ENCODE measurements around the gene TNNT3.

The TNNT3 gene

DNA sequence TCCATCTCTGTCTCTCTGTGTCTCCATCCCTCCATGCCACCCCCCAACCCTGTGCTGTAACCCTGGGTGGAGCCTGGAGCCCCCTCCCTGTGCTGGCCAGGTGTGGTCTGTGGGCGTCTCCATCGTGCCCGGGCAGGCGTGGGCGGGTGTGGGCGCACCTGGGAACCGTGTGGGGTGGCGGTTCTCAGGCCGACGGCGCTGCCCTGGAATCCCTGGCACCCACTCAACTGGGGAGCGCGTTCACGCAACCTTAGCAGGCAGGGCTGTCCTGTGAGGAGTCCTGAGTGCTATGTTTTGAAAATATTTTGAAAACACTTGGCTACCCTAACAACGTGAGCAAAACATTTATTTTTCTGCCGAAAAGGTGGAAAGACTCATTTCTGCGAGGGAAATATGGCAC lies 4.7 kb downstream of the TNNT3 start:
- DNase-seq, result no peak

DNA sequence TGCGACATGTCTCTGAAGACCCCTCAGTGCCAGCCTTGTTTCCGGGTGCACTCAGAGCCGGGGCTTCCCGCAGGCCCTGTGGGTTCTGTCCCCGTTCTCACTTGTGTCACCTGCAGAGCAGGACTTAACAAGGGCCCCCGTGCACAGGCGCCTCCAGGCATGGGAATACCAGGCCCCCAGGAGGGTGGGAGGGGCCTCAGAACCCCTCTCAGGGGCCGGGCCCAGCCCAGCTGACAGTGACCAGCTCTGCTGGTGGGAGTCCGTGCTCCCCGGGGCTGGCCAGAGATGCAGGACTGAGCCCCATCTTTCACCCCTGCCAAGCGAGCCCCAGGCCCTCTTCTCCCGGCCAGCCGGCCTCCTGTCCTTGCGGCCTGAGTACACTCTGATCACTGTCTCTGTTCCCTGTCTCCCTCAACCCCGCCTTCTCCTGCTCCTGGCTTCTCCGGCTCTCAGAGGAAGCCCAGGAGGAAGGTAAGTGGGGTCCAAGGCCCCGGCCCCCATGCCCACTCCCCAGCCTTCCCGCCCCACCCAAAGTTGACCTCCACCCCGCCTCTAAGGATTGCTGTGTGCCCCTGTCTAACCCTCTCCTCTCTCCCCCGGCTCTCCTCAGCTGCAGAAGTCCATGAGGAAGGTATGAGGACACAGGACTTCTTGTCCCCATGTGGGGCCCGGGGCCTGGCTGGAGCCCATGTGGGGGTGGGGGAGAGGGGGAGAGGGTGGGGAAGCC lies 5.3 kb downstream of the TNNT3 start:
- no peak for DNase-seq

DNA sequence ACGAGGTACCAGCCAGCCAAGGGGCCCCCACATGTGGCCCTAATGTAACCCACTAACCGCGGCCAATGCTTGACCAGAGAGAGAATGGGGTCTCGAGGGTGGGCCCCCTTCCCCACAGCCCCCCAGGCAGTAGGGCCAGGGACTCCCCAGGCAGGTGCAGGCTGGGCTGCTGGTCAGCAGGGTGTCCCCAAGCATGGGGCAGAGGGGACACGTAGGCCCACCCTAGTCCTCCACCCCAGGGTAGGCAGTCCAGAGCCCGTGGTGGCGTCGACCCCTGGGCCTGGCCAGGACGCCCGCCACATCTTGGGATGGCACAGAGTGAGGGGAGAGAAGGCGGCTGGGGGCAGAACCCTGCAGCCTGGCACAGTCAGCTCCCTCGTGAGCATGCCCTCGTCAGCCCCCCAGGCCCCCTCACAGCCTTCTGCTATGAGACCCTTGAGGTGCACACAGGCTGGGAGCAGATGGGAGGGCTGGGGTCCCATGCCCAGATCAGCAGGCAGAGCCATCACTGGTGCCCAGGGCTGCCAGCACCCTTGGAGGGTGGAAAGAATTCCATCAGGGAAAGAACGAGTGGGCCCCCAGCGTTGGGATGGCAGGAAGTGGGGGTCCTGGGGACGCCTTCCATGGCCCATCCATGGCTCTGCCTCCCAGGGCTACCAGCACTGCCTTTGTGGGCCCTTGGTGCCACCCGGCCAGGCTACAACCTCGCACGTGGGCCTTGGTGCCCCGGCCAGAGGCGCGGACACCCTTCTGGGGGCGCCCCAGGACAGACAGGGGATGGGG lies 6.1 kb downstream of the TNNT3 start:
- no peak for DNase-seq

DNA sequence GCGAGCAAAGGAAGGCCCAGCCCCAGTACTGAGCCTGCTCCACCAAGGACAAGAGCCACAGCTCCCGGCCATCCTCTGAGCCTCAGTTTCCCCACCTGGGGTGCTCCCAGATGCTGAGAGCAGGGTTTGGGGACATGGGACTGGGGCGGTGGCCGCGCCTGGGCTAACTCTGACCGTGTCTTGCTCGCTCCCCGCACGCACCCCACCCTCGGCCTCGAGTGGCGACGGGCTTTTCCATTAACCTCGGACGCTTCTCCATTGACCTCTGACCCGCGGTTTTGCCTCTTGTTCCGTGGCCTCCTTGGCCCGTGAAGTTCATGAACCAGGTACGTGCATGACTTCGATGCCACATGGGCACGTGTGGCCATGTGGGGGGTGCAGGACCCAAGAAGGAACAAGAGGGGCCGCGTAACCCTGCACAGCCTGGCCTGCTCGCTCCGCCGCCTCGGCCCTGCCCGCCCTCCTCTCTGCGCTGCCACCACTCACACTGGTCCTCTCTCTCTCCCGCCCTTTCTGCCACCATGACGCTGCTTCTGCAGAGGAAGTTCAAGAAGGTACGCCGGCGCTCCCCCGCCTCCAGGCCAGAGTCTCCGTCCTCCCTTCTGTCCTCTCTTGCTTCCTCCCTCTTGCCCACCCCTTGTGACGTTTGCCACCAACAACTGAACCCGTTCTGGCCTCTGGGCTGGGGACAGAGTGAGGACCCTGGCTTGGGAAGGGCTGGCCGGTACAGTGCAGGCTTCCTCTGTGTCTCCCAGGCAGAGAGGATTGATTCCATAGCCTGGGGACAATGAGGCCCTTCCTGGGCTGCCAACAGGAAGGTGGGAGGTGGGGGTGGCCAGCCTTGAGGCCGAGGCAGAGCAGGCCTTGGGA lies 6.9 kb downstream of the TNNT3 start:
- DNase-seq, result no peak

DNA sequence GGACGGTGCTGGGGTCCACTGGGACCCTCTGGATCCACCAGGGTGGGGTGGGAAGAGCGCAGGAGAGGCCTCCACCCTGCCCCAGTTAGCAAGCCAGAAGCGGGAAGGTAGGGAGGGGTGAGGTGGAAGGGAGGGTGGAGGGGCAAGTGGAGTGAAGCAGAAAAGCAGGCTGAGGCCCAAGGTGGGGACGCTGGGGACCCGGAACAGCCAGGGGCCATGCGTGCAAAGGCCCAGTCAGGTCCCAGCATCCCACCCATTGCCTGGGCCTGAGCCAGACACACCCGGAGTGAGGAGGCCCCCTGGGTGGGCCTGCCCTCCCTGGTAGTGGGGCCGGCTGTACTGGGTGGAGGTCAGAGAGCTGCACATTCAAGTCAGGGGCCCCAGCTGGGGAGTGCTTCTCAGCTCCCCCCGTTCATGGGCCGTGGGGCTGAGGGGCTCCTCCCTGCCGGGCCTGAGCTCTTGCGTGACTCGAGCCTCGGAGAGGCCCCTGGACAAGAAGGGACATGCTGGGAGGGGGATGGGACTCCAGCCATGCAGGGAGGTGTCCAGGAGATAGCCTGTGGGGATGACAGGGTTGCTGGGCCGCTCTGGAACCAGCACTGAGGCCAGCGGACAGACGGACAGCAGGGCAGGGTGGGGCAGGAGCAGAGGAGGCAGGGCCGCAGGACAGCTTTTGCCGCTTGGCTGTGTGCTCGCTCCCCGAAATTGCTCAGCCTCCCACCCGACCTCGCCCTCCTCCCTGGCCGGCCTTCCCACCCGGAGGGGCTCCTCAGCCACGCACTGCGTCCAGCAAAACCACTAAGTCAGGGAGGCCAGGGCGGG lies 7.7 kb downstream of the TNNT3 start:
- no peak for DNase-seq

DNA sequence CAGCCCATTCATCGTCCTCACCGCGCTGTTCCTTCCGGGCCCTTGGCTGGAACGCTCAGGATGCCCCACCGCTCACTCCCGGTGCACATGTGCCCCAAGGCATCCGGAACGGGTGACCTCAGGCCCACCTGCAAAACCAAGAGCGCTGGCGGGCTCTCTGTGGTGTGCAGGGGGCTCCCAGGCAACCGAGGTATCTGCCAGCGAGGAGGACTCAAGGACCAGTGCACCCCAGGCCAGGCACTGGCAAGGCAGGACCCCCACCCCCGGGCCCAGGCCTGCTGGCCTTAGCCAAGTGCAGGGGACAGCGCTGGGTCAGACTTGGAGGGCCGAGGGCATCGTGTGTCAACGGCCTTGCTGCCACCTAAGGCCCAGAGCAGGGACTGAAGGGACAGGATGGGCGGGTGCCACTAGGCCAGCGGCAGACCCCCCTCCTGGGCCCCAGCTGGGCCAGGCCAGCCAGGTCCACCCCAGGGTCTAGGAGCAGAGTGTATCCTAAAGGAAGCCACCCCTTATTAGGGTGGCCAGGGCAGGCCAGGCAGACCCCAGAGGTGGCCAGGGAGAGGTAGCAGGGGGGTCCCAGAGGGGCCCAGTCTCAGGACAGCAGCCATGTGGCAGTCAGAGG lies 8.5 kb downstream of the TNNT3 start:
- no peak for DNase-seq

DNA sequence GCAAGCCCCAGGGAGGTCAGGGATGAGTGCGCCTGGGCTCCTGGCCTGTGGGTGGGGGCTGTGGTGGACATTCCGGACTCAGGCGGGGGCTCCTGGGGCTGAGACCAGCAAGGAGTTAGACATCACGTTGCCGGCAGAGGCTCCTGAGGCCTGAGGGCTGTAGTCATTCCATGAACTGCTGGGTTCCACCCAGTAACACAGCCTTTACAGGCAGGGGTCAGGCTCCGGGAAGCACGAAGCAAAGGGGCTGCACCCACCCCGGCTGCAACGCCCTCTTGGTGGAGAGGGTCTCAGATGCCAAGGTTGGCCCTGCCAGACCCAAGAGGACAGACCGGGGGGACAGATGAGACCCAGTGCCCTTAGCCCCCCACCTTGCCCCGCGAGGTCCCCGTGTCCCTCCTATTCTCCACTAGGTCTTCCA lies 9.0 kb downstream of the TNNT3 start:
- no peak for DNase-seq

DNA sequence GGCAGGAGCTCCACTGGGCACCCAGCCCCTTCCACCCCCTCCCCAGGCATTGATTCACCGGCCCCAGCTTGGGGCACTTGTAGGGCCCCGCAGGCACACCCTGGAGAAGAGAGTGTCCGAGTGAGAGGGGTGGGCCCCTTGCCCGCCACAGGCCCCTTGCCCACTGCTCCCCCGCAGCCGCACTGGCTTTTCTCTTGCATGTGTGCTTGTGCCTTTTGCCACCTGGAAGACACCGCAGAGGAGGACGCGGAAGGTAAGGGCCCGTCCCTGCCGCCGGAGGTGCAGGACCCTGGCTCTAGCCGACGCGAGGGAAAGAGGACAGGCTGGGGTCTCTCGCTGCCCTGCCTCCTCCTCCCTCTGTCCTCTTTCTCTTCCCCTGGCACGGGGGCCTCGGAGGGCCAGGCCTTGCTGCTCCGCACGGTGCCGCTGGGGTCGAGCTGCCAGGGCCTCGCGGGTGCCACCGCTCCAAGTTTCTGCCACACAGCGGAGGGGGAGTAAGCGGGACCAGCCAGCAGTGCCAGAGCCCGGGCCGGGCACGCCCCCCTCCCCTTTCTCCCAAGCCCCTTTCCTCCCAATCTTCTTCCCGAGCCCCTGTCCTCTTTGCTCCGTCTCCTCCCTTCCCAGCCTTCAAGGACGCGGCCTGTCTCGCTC lies 9.5 kb downstream of the TNNT3 start:
- DNase-seq, result no peak

DNA sequence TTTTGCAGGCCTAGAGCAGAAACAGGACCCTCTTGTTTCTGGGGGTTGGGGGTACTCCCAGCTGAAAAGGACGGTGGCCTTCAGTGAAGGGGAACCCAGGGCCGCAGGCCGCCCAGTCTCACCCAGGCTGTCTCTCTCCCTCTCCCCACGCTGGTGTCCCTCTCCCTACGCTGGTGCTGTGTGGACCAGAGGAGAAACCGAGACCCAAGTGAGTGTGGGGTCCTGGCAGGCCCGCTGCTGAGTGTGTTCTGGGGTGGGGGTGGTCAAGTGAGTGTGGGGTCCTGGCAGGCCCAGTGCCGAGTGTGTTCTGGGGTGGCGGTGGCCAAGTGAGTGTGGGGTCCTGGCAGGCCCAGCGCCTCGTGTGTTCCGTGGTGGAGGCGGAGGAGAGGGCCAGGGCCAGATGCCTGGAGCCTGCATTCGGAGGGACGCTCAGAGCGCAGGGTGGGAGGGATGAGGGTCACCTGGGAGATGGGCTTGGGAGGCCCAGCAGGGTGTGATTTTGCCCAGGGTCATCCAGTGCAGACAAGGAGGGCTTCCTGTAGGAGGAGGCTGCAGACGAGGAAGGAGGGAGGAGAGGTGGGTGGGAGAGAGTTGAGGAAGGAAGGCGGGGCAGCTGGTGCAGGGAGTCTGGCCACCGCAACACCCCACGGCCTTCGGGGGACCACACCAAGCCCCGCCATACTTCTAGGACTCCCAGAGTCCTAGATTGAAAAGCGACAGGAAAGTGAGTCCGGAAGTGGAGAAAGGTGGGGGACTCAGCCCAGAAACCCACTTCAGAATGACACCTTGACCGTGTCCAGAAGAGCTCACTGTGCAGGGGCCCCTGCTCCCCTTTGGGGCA lies 10.3 kb downstream of the TNNT3 start:
- no peak for DNase-seq

DNA sequence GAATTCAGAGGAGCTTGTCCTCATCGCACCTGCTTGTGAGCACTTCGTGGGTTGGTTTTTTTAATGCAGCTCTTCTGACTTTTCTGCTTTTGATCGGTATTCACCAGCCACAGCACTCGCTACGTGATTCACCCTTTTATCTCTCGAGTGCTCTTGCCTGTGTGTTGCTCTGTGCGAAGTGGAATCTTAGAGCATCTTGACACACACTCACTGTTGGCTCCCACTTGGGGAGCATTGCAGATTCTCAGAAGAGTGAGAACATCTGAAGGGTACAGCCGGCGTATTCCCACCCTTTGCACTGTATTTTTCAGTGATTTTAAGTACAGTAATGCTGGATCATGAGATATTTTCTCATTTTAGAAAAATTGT lies 10.9 kb downstream of the TNNT3 start:
- no peak for DNase-seq

DNA sequence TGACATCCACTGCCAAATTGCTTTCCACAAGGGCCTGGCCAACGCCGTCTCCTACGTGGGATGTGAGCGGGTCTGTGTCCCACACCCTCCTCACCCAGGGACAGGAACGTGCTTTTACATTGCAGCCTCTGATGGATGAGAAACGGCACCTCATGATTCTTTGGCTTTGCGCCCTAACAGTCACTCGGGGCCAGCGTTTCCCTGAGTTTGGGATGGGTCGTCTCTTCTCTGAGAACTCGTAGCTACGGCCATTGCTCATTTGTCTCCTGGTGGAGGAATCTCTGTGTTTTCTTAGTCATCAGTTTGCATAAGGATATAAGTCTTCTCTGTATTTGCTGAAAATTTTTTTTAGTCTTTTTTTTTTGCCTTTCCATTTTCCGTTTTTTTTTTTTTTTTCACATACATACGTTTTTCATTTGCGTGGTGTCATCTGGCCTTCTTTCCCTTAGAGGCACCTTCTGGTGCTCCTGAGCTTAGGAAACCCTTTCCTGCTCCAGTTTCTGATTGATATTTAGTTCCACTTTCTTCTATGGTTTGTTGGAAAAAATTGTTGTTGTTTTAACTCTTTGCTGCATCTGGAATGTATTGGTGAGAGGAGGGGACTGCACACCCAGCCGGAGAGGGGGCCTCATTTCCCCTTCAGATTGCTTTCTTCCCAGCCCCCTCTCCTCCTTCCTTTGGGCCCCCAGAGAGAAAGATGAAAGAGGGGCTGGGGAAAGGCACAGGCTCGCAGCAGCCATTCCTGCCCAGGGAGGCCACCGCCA lies 12.0 kb downstream of the TNNT3 start:
- DNase-seq, result no peak

DNA sequence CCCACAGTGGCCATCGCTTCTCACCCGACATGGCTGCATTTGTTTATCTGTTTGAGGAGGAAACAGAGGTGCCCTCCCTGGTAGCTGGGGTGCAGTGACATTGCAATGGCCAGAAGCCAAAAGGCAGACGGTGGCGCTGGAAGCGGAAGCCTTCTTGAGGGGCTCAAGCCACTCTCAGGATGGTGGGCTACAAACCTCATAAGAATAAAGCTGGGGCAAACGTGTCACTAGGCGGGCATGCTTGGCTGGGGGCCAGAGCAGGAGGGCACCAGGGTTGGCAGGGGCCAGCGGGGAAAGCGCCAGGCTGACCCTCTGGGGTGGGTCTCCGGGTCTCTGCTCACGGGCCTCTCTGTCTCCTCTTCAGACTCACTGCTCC lies 12.6 kb downstream of the TNNT3 start:
- no peak for DNase-seq

DNA sequence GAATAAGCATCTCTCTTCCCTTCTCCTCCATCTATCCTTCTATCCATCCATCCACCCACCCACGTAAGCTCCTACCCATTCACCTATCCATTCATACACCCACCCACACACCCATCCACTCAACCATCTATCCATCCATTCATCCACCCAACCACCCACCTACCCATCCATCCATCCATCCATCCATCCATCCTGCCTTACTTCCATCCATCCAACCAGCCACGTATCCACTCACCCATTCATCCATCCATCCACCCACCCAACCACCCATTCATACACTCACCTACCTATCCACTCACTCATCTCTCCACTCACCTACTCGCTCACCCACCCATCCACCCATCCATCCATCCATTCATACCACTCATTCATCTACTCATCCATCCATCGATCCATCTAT lies 13.2 kb downstream of the TNNT3 start:
- no peak for DNase-seq

DNA sequence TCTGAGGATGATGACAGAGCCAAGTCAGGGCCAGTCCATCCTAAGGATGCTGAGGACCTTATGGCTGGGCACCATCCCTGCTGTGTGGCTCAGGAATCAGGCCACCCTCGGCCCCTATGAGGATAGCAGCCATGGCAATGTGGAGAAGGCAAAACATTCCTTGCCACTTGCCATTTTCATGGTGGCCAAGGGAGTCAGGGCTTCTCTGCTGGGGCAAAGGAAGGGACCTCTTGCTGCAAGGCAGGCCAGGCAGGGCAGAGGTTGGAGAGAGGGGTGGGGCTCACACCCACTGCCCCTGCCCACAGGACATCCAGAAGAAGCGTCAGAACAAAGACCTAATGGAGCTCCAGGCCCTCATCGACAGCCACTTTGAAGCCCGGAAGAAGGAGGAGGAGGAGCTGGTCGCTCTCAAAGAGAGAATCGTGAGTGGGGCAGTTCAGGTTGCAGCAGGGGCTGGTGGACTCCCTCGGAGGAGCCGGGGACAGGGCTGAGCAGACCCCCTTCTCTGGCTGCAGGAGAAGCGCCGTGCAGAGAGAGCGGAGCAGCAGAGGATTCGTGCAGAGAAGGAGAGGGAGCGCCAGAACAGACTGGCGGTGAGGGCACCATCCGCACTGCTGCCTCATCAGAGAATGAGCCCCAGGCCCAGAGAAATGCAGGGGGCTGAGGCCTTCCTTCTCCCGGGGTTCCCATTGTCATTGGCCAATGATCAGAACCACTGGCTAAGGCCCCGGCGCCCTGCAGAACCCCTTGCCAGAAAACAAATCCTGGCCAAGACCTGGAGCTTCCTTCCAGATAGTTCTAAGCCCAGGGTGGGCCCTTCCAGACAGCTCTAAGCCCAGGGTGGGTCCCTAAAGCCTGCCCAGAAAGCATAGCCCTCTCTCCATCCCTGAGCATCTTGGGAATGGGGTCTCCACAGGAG lies 14.2 kb downstream of the TNNT3 start:
- no peak for DNase-seq

DNA sequence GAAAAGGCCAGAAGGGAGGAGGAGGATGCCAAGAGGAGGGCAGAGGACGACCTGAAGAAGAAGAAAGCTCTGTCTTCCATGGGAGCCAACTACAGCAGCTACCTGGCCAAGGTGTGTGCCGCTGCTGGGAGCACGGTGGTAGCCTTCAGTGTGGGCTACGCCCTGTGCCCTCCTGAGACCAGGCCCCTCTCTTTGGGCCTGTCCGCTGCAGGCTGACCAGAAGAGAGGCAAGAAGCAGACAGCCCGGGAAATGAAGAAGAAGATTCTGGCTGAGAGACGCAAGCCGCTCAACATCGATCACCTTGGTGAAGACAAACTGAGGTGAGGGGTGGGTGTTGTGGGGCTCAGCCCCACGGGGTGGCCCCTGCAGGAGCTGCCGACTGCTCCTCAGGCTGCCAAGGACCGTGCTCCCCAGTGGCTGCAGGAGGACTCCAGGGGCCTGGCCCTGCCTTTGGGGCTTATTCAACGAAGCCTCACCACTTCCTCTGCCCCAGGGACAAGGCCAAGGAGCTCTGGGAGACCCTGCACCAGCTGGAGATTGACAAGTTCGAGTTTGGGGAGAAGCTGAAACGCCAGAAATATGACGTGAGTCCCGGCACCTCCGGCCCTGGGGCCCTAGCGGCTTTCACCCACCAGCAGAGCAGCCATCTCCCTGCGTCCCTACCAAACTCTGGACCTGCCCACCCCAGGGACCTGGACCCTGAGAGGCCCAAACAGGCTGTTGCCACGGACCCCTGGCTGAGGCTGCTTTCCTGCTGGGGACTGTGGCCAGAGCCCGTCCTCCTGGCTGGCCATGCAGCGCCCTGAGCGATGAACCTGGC lies 15.0 kb downstream of the TNNT3 start:
- no peak for DNase-seq

DNA sequence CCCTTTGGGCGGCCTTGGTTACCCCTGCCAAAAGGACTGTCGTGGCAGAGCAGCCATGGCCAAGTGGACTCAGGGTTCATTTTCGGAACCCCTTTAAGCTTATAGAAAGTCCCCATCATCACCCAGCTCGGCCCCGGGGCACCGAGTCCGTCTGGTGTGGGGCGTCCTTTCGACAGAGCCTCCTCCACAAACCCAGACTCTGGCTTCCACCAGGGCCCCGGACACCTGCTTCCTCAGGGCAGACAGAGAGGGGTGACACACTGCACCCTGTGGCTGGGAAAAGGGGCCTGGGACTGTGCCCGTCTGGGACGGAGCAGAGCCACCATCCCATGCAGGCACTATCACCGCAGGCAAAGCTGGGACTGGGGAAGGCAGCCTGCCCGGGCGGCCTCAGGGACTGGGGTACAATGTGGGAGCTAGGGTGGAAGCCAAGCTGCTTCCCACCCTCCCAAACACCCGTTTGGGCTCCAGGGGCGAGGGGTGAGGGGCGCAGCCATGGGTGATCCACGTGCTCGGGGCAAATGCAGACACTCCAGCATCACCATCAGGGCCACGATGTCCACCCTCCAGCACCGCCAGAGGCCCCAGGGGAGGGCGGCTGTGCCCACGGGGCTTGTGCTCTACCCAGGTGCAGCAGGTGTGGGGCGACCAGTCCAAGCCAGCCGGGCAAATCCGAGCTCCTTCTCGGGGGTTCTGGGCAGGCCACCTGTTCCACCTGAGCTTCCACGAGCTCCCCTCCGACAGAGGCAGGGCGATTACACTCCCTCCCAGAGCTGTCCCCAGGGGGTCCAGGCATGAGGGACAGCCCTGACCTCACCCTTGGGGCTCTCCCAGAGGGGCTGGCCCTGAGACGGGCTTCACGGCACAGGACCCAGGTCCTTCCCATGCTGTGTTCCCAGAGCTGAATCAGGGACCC lies 15.9 kb downstream of the TNNT3 start:
- no peak for DNase-seq
